Hematopoietic multipotent progenitor cell treated with erythropoietin and hydrocortisone succinate and interleukin-3 and kit ligand, for 6 days (in vitro differentiated cells): ENCODE measurements around the gene DDX10.

Experiments used
- DNase-seq: peaks from one replicate; pipeline ENCODE4 v3.0.0-alpha.2; 2015

DDX10 gene

DNA sequence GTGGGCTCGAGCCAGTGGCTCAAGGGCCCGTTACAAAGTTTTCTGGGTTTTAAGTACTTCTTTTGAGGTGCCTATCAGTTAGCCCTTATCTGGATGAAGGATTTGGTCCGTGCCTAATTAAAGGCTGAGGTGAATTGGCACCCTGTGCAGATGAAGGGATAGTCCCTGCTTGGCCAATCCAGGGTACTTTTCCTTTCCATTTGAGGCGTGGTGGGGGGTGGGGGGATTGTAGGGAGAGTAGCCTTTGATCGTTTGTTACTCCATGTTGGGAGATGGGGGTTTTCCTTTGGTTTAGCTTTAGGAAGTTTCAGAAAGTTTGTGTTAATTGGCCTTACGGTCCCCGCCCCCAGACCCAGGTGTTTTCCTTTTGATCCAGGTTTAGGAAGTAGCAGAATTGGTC lies 170.8 kb downstream of the DDX10 start:
- no peak for DNase-seq

DNA sequence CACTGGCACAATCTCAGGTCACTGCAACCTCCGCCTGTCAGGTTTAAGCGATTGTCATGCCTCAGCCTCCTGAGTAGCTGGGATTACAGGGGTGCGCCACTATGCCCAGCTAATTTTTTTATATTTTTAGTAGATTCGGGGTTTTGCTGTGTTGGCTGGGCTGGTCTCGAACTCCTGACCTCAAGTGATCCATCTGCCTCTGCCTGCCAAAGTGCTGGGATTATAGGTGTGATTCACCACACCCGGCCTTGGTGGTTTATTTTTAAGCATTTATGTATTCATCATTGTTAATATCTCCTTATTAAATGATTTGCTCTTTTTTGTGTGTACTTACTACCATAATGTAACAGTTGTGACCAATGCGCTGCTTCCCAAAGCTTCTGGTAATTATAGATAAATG lies 171.7 kb downstream of the DDX10 start:
- no peak for DNase-seq

DNA sequence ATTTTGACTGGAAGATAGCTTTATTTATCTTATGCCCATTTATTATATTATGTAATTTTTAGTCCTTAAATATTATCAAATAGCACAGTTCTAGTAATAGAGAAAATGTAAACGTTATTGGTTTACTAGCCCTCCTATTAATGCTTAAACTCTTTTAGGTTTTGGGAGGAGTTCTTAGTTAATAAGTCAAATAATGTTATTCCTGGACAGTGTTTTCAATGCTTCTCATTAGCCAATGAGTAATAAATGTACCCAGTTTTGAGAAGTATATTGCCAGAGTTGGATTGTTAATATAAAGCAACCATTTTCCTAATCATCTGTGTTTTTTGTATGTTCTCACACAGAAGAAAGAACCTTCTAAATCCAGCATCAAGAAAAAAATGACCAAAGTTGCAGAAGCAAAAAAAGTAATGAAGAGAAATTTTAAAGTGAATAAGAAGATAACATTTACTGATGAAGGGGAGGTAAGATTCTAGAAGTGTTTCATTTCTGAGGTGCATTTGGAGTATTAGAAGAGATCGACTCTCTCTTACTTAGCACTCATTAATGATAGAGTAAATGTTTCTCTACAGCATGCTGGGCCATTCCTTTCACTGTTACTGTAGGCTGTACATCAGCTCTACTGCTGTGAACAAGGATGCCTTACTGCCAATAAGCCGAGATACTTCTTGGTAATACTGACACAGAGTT lies 173.4 kb downstream of the DDX10 start:
- DNase-seq = no peak

DNA sequence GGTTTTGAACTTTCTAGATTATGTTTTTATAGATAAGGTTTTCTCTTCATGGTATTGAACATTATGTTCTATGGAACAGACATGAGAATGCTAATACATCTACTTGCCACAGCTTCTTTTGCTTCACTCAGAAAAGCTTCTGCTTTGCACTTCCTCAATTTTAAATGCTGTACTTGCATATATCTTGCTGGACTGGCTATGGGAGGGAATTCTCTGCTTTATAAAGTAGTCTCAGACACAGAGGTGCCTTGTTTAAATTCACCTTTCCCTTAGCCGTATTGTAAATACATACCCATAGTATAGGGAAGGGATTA lies 173.9 kb downstream of the DDX10 start:
- DNase-seq = peak; percentile 22

DNA sequence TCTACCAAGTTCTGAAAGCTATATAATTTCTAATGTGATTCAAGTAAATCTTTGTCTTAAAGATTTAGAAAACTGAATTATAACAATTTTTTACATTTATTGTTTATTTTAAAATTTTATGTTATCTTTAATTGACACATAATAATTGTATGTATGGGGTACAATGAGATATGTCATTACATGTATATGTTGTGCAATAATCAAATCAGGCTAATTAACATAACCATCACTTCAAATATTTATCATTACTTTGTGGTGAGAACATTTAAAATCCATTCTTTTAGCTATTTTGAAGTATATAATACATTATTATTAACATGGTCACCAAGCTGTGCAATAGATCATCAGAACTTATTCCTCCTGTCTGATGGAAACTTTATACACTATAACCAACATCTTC lies 181.1 kb downstream of the DDX10 start:
- DNase-seq = no peak

DNA sequence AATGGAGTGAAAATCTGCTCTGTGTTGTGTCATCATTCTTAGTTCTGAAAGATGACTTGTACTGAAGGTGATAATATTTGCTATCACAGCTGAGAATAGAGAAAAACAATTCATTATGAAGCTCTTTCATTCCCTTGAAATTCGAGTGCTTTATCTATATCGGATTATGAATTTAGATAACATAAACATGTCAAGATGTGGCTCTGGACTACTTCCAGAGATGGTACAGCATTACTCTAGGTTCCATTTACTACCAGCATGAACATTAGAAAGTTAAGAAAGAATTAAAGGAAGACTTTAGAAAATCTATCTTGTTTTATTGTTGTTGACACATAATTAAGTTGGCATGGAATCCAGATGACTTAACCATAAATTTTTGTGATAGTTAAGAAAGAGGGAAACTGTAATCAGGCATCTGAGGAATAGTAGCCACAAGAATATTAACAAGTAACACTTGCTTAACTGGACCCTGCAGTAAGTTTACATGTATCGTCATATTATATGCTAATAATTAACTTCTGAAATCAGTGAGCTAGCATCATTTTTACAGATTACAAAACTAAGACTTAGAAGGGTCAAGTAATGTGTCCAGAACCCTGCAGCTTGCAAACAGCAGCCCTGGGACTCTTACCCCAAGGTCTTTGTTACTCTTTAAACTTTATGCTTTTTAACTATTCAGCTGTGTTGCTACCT lies 182.6 kb downstream of the DDX10 start:
- no peak for DNase-seq

DNA sequence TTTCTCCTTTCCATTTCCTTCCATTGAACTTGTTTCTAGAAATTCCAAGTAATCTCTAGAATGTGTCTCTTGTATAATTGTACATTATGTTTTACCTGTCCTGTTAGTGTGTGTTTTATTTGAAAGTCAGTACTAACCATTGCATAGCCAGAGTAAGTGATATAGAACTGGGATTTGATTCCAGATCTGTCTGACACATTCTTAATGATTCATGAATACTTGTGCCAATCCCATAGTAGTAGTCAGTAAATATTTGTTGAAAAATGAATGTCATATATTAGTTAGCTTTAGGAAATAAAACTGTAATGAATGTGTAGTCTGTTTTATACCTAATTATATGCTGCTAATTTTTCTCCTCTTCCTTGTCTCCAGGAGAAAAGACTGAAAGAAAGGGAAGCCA lies 186.9 kb downstream of the DDX10 start:
- DNase-seq = no peak

DNA sequence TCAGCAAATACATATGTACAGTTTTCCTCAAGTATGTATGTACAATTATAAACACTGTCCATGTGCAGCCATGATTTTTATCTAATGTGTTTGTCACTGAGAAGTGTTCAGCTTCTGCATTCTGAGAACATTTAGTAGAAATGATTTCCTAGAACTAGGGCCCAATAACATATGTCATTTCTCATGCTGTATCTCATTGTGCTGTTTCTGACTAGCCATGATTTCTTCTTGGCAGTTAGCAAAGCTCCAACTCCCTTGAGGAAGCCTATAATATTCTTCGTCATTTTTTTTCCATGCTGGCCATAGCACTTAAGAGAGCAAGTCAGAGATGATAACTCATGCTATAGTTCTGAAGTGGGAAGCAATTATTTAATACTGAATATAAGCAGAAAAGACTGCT lies 187.8 kb downstream of the DDX10 start:
- peak; percentile 31 for DNase-seq

DNA sequence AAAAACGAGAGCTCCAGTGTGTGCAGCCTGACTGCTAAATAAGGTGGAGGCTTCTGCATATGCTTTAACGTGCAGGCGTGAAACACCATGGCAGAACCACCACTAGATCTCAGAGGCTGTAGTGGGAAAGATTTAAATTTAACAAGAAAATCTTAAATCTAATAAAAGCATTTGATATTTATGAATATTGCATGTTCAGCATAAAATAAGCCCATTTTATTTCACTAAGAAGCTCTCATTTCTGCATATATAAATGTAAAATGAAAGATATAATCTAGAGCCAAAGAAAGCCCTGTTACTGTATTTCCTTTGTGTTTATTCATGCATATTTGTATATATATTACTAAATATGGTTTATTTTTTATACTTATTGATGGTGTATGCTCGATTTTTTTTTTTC lies 188.3 kb downstream of the DDX10 start:
- DNase-seq = no peak

DNA sequence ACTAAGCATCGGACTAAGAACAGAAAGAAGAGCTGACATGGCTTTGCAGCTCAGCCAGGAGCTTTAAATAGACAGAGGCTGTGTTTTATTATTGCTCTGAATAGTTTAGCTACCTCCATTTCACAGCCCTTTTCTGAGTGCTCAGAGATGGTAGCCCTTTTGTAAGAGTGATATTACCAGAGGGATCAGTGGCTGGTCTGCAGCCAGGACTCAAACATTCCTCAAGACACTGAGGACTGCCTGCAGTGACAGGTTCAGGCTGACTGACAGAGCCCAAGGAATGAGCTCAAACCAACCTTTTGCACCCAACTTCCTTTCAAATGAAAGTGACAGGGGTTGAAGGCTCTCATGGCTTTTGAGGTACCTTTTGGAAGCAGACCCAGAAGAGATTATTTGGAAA lies 189.0 kb downstream of the DDX10 start:
- DNase-seq = no peak

DNA sequence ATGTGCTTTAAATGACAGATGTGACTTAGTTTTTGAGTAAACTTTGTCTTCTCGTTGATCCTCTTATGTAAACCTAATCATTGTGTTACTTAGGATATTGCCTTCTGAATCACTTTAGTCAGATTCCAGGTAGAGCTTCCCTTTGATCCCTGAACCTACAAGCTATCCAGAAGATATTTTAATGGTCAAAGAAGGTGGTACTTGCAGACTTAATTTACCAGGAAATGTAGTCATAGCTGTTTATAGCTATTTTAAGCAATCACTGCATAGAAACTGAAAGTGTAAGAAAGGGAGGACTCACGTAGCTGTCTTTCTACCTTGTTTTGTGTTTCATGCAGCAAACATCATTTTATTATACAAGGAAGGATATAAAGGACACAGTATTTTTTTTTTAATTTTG lies 189.5 kb downstream of the DDX10 start:
- DNase-seq = no peak

DNA sequence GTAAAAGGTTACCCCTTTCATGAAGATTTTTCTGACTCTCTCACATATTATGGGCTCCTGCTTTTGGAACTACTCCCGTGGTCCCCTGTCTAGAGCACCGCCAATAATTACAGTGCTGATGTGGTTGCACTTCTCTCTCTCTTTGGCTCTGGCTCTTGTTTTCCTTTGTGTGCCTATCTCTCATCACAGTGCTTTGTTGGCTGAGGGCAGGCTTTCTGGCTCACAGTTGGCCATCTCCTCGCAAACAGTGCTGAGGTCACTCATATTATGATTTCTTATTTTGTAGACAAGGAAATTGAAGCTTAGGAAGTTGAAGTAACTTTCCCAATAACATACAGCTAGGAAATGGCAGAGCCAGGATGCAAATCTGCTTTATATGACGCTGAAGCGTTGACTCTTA lies 192.5 kb downstream of the DDX10 start:
- no peak for DNase-seq

DNA sequence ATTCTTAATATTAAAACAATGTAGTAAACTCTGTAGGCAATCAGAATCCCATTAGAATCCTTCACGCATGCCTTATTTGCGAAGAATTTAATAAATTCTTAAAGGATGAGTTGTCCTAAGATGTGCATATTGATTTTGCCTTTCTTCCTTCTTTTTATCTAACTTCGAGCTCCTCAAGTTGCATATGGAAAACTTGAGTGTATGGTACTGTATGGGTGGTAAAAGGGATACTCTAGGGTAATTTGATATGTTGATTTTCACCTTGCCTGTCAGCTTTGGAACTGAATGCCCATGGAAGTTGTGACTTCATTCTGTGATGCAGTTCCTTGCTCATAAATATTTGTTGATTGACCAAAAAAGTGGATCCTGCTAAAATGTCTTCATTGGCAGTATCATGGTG lies 193.8 kb downstream of the DDX10 start:
- no peak for DNase-seq

DNA sequence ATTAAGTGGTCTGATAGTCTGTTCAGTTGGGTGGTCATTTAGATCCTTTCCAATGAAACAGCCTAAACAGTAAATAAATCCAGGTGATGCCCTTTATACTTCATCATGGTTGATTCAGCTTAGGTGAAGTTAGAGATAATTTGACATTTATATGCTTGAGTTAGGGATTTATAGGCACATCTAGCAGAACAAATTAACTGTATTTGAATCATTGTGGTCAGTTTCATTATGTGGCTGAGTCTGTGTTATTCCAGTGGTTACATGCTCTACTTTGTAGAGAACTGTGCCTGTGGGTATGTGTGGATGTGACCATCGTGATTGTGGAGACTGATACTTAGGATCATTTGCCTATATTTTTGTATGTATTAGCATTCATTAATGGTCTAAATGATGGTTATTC lies 194.6 kb downstream of the DDX10 start:
- DNase-seq = no peak

DNA sequence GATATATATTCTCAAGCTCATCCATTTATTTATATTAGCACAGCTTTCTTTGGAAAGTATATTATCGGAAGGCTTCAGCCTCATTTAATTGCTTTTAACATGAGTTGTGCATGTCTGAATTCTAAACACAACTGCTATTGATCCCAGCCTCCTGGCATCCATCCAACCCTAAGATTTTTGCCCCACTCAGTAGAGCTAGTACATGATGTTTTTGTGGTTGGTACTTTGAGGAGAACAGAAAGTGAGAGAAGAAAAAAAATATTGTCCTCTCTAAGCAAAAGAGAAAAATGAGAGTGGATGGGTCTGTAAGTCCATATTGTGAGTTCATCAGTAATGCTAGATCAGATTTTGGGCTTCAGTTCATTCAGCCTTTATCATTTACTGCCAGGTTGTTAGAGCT lies 198.7 kb downstream of the DDX10 start:
- DNase-seq = no peak

DNA sequence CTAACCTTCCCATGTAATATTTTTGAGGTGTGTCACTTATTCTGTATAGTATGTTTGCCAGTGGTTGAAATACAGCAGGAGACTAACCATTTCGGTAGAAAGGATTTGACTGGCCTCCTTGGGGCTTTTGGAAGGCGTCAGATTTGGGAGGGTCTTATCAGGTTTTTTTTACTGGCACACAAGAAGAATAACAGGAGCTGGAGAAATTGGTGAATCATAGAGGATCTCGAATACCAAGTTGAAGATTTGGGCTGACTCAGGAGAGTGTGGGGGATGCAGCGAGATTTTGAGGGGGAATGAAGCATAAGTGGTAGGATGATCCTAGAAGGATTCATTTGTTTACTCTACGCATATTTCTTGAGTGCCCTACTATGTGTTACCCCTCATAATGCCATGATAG lies 200.5 kb downstream of the DDX10 start:
- DNase-seq = no peak

DNA sequence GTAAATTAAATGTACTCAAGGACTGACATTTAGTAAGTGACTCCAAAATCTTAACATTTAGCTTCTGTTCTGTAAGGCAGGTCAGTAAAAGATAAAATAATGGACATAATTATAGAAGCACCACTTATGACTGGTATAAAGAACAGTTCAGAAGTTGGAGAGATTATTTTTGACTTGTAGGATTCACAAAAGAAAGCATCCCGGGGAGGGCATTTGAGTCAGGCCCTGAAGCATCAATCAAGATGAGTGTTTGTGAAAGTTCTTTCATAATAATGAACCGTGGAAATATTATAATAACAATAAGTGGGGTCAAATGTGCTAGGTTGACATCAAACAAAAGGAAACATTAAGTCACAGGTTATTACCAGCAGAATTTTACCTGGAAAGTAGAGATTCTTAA lies 201.9 kb downstream of the DDX10 start:
- no peak for DNase-seq

DNA sequence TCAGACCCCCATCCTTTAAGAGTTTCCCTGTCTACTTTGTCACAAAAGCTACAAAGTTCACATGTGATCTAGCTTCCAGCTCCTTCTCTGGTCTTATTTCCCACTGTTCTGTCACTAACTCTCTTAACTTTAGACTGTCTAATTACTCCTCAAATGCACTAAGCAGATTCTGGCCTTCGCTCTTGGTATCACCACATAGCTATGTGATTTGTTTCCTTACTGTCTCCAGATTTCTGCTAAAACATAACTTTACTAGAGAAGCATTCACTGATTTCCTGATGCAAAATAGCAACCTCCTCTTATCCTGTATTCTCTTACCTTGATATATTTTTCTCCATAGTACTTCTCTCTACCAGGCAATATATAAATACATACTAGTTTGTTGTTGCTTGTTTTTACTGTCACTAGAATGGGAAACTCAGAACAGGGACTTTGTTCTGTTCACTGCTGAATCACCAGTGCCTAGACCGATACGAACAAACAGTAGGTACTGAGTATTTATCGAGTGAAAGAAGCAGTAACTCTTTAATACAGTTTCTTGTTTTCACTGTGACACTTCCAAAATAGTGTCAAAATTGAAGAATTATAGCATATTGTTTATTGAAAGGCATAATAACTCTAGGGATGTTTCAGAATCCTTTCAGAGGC lies 205.6 kb downstream of the DDX10 start:
- DNase-seq = no peak

DNA sequence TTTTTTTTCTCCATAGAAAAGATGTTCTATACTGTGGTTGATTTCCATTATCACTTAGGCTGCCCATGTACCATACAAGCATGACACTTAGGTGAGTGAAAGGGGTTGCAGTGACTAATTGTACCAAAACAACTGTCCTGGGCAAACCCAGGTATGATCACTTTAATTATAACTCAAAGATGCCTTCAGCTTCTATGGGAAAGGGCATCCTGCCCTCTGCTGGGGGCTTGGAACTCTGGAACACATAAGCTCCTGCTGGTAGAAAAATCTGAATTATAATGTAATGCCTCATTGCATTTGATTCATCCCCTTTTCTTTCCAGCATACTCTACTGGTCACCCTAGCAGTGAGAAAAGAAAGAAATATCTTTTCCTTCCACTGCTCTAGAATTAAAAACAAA lies 206.3 kb downstream of the DDX10 start:
- DNase-seq = peak; percentile 63

DNA sequence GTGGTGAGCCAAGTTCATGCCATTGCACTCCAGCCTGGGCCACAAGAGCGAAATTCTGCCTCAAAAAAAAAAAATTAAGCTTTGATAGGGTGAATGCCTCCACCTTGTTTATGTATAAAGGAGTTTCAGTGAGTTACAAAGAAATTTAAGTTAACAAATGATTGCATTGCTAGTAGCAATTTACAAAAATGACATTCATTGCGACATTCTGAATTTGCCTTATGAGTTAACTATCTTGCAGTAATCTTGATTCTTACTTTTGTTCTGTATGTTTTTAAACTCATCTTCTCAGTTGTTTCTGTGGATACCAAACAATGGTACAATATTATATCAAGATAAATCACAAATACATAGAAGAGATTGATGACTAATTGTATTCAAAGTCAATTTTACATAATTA lies 207.0 kb downstream of the DDX10 start:
- DNase-seq = no peak

DNA sequence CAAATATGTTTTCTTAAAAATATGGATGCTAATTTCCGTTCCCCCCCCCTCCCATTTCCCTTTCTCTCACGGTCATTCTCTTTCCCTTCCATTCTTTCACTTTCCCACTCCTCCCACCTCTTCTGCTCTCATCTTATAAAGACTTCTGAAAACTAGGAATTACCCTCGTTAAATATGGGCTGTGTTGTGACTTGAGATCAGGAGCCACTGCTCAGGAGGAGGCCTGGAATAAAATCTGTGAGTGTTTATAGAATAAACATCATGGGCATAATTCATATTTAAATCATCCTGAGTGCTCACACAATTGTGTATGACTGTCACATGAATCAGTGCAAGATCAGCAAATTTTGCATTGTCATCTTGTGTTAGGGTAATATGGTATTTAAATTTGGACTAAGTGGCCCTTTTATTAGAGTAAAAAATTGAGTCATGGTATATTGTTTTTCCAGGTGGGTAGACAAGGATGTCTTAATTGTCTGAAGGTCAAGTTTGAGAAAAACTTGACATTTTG lies 208.0 kb downstream of the DDX10 start:
- no peak for DNase-seq

DNA sequence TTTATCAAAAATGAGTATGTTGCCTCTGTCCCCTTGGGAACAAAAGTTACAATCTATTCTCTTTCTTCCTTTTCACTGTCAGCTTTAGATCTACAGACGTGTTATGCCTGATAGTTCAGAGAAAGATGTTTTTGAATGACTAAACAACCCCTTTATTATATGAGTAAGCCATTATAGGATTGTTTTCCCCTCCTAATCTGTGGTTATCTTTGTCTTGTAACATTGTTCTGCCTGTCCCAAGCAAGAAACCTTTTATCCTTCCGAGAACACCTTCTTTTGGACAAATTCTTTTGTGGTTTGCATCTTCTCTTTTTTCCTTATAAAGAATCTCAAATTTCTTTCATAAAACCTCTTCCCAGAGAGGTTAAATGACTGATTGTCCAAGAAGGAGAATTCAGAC lies 208.4 kb downstream of the DDX10 start:
- no peak for DNase-seq

DNA sequence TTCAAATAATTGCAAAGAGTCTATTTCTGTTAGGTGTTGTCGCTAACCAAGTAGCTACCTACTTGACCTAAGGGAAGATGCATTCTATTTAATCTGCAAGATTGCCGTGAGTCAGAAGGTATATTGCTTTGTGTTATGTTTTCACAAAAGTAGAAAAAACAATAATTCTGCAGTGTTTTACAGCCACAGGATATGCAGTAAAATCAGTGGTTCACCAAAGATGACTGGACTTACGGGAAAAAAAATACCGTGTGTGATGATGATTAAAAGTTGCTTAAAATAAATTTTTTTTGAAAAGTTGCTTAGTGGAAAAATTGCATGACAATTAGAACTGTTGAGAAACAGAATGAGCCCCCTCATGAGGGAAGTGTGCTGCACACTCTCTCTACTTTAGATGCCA lies 209.1 kb downstream of the DDX10 start:
- DNase-seq = no peak

DNA sequence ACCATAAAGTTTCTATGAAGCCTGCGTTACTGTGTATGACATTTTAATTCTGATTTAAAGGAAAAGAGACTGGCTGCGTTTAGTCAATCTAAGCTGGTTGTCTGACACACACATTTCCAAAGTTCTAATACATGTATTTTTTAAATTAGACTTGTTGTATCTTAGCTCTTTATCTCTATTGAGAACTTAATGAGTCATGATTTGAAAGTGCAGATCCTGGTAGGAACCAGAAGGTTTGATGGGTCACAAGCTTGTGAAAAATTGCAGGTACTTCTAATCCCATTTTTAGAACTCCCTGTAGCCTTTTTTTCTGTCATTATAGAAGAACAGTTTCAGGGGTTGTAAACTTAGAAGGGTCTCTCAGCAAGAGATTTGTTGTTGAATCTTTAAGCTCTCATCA lies 210.3 kb downstream of the DDX10 start:
- no peak for DNase-seq

DNA sequence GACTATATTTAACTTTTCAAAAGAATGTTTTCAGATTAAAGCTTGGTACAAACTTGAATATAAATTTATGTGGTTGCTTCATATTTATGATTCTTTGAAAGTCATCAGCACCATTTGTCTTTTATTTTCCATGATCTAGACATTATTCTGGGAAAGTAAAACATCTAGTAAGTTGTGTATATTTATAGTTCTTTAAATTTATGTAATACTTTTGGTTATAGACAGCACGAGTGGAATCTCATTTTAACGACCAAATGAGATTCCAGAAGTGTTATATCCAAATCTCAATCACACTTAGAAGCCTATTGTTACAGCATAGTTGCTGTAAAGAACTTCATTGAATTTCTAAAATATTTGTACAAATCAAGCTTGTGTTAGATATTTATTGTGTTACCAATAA lies 212.3 kb downstream of the DDX10 start:
- no peak for DNase-seq
